OCI-M1 (cell line): Measurements from ENCODE around the gene SAP30BP.

ENCODE experiments used
- DNase-seq: peaks from one replicate; lab custom pipeline; 2025; lab: John Stamatoyannopoulos, UW

SAP30BP gene

GRCh38 chr17:75688209-75688825 lies 21.2 kb downstream of the SAP30BP start:
- DNase-seq = no peak

GRCh38 chr17:75689441-75689873 lies 22.3 kb downstream of the SAP30BP start:
- no peak for DNase-seq

- no peak for DNase-seq
Measured at GRCh38 chr17:75691371-75691791, 24.2 kb downstream of the SAP30BP start.

- DNase-seq = no peak
Measured at GRCh38 chr17:75691801-75692626, 24.9 kb downstream of the SAP30BP start.

GRCh38 chr17:75692976-75693375 lies 25.8 kb downstream of the SAP30BP start:
- no peak for DNase-seq

- no peak for DNase-seq
Measured at GRCh38 chr17:75693500-75694481, 26.7 kb downstream of the SAP30BP start.

- no peak for DNase-seq
Measured at GRCh38 chr17:75694536-75694935, 27.4 kb downstream of the SAP30BP start.

- no peak for DNase-seq
Measured at GRCh38 chr17:75695141-75695829, 28.1 kb downstream of the SAP30BP start.

GRCh38 chr17:75695830-75696271 lies 28.7 kb downstream of the SAP30BP start:
- no peak for DNase-seq

GRCh38 chr17:75697651-75698291 lies 30.6 kb downstream of the SAP30BP start:
- no peak for DNase-seq

GRCh38 chr17:75698659-75699058 lies 31.5 kb downstream of the SAP30BP start:
- no peak for DNase-seq

- DNase-seq = no peak
Measured at GRCh38 chr17:75701288-75701687, 34.1 kb downstream of the SAP30BP start.

GRCh38 chr17:75703191-75703590 lies 36.1 kb downstream of the SAP30BP start:
- DNase-seq = no peak

- DNase-seq = no peak
Measured at GRCh38 chr17:75703591-75703990, 36.5 kb downstream of the SAP30BP start.

- DNase-seq = no peak
Measured at GRCh38 chr17:75704963-75705875, 38.1 kb downstream of the SAP30BP start.

GRCh38 chr17:75706042-75706728 lies 39.0 kb downstream of the SAP30BP start:
- DNase-seq = no peak

GRCh38 chr17:75707079-75707571 lies 40.0 kb downstream of the SAP30BP start:
- DNase-seq = no peak

- no peak for DNase-seq
Measured at GRCh38 chr17:75712446-75712845, 45.3 kb downstream of the SAP30BP start.

- no peak for DNase-seq
Measured at GRCh38 chr17:75719732-75720131, 52.6 kb downstream of the SAP30BP start.
